ENCODE data around the gene MAPK8IP1. TPM values are rescaled to one million over a fixed set of nuclear protein-coding genes. Genes with fewer than 3 reads are reported as not detected.

The MAPK8IP1 gene
- total RNA-seq, 2 donors from 2014 or later: 9.5 to 10.4 TPM

DNA sequence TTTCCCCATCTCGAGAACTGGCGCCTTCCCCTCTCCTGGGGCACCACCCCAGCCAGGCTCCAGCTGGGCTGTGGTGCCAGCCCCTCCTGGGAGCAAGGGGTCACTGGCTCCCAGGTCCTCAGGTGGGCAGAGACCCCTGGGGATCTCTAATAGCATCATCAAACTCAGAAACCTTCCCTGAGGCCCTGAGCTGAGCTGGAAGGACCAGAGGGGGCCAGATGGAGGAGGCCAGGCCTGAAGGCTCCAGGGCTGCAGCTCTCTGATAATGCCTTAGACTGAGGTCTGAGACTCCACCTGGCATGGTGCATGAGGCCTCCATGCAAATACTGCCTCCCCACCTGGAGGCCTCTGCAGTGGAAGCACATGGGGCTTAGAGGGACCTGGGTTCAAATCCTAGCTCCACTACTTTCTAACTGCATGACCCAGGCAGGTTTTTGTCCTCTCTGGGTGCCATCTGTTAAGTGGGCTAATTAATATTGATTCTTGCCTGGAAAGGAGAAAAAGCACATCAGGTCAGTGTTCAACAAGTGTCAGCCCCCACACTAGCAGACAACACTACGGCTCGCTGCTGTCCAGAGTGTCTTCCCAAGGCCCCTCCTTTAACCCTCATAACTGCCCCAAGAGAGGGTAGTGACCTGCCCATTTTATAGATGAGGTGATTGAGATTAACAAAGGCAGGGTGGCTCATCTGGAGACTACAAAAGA is 1.5 kb downstream of the MAPK8IP1 start:
- Histone ChIP-seq H3K36me3 (peaks cover 4% of the 10 kb centered on the region), H3K9me3 (no peaks in the 10 kb centered on the region), H3K27ac (no peak overlapping the region), H3K4me3 (no peak overlapping the region), H3K27me3 (replicated peaks; ENCODE audit: insufficient read depth) (no peaks in the 10 kb centered on the region), H3K4me1 (ENCODE audit: control insufficient read depth in 1 of 2, low read depth in 2 of 2) (peaks cover 6% of the 10 kb centered on the region in 2 donors)
- TF ChIP-seq, protein P1, sequence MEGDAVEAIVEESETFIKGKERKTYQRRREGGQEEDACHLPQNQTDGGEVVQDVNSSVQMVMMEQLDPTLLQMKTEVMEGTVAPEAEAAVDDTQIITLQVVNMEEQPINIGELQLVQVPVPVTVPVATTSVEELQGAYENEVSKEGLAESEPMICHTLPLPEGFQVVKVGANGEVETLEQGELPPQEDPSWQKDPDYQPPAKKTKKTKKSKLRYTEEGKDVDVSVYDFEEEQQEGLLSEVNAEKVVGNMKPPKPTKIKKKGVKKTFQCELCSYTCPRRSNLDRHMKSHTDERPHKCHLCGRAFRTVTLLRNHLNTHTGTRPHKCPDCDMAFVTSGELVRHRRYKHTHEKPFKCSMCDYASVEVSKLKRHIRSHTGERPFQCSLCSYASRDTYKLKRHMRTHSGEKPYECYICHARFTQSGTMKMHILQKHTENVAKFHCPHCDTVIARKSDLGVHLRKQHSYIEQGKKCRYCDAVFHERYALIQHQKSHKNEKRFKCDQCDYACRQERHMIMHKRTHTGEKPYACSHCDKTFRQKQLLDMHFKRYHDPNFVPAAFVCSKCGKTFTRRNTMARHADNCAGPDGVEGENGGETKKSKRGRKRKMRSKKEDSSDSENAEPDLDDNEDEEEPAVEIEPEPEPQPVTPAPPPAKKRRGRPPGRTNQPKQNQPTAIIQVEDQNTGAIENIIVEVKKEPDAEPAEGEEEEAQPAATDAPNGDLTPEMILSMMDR (IDR thresholded peaks at IDR 0.05): no peak
- DNase-seq (ENCODE audit: low spot score): no peak
- ATAC-seq (ENCODE audit: insufficient number of reproducible peaks, low FRiP score, low read depth): no peak

DNA sequence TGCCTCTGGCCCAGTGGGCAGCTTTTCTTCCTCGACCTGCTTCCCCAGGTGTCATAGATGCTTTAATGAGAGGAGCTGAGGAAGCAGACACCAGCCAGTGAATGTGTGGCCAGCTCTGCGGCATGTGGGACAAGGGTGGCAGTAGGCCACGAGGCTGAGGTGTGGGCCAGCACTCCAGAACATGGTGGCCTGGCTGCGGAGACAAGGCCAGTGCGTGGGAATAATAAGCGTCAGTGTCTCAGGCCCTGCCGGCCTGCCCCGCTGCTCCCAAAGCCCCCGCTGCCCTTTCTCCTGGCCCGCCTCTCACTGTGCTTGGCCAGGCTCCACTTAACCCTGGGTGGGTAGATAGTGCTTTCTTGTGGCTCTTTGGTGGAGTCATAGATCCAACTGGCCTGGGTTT is 2.1 kb downstream of the MAPK8IP1 start:
- no peak for DNase-seq (ENCODE audit: low spot score)
- no peak overlapping the region for H3K4me3 ChIP-seq
- TF ChIP-seq, protein P1 (IDR thresholded peaks at IDR 0.05): no peak

DNA sequence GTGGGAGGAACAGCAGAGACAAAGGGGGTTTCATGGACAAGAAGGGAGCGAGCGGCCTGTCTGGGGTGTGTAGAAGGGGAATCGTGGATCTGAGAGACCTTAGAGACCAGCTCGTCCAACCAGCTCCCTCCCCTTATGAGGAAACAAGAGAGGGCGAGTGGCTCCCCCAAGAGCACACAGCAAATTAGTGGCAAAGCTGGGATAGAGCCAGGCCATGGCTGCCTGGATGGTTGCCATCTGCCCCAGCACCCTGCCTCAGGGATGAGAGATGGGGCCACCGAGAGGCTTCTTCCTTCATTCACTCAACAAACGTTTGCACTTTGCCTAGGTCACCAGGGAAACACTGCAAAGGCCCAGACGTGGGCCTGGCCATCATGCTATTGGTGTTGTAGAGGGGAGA is 4.1 kb downstream of the MAPK8IP1 start:
- TF ChIP-seq, protein P1 (IDR thresholded peaks at IDR 0.05): no peak
- Histone ChIP-seq H3K4me1 (ENCODE audit: control insufficient read depth in 1 of 2, low read depth in 2 of 2) (peaks cover 6% of the 10 kb centered on the region in 2 donors), H3K9me3 (no peaks in the 10 kb centered on the region), H3K4me3 (no peak overlapping the region), H3K36me3 (no peaks in the 10 kb centered on the region), H3K27ac (no peak overlapping the region), H3K27me3 (replicated peaks; ENCODE audit: insufficient read depth) (no peaks in the 10 kb centered on the region)
- DNase-seq (ENCODE audit: low spot score) (no peak), ATAC-seq (ENCODE audit: insufficient number of reproducible peaks, low FRiP score, low read depth) (no peak)

More for the DNA sequence above, 2.1 kb downstream of the MAPK8IP1 start:
- ATAC-seq (ENCODE audit: insufficient number of reproducible peaks, low FRiP score, low read depth): no peak
- H3K27ac ChIP-seq: no peak overlapping the region
- no peaks in the 10 kb centered on the region for H3K9me3 ChIP-seq
- no peaks in the 10 kb centered on the region for H3K36me3 ChIP-seq
- no peaks in the 10 kb centered on the region for H3K27me3 ChIP-seq (replicated peaks; ENCODE audit: insufficient read depth)
- H3K4me1 ChIP-seq (ENCODE audit: control insufficient read depth in 1 of 2, low read depth in 2 of 2): peaks cover 6% of the 10 kb centered on the region in 2 donors

DNA sequence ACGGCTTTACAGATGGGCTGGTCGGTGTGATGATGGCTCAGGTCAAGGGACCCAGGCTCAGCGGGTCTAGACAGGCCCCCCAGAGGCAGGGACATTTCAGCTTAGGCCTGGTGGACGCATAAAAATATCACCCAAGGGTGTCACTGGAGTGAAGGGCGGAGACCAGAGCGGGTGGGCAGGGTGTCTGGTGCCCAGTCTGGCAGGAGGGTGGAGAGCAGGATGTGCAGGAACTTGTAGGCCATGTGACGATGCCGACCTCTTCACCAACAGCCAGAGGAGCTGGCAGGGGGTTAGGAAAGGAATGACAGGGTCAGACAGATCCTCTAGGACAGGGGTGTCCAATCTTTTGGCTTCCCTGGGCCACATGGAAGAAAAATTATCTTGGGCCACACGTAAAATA is 4.5 kb downstream of the MAPK8IP1 start:
- Histone ChIP-seq H3K4me1 (ENCODE audit: control insufficient read depth in 1 of 2, low read depth in 2 of 2) (peaks cover 6% of the 10 kb centered on the region in 2 donors), H3K36me3 (no peaks in the 10 kb centered on the region), H3K27me3 (replicated peaks; ENCODE audit: insufficient read depth) (no peaks in the 10 kb centered on the region), H3K9me3 (no peaks in the 10 kb centered on the region), H3K4me3 (no peak overlapping the region), H3K27ac (no peak overlapping the region)
- TF ChIP-seq, protein P1 (IDR thresholded peaks at IDR 0.05): no peak
- ATAC-seq (ENCODE audit: insufficient number of reproducible peaks, low FRiP score, low read depth): no peak
- DNase-seq (ENCODE audit: low spot score): no peak

DNA sequence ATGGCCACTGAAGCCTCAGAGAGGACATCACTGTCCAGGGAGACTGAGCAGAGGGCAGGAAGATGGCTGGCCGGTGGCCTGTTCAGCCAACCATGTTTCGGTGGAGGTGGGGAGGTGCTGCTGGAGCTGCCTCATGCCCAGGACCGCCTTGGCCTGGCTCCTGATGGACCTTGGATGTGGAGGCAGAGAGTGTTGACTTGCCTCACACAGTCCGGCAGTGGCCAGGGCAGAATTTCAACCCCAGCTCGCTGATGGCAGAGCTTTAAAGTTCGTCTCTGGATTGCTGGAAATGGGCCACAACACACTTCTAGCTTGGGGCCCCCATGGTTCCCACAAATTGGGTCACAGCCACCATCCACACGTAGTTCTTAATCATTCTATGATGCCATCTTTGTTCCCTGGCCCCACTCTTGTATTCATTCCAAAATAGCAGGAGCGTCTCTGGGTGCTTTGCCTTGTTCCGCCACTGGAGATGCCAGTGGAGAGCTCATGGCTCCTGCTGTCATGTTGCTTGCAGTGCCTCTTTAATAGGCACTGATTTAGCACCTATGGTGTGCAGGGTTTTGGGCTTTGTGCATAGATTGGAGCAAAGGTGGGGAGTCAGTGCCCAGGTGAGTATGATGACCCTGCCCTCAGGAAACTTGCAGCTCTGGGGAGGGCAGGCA is 5.6 kb downstream of the MAPK8IP1 start:
- TF ChIP-seq, protein P1 (IDR thresholded peaks at IDR 0.05): no peak
- peaks cover under 1 to 1% of the 10 kb centered on the region in 2 donors for H3K4me1 ChIP-seq (ENCODE audit: control insufficient read depth in 1 of 2, low read depth in 2 of 2)
- no peak for ATAC-seq (ENCODE audit: insufficient number of reproducible peaks, low FRiP score, low read depth)
- no peak overlapping the region for H3K4me3 ChIP-seq
- no peak for DNase-seq (ENCODE audit: low spot score)
- H3K27me3 ChIP-seq (replicated peaks; ENCODE audit: insufficient read depth): no peaks in the 10 kb centered on the region
- no peaks in the 10 kb centered on the region for H3K9me3 ChIP-seq
- no peak overlapping the region for H3K27ac ChIP-seq
- H3K36me3 ChIP-seq: no peaks in the 10 kb centered on the region
